AG09309 (cell line): ENCODE measurements around the gene RASGRP2.

ENCODE experiments used
- DNase-seq: peaks from one replicate; pipeline ENCODE4 v3.0.0-alpha.2; 2010; ENCODE audit warnings: low read depth
- H3K4me3 ChIP-seq: 2 replicates; pipeline ENCODE4 v1.5.1; 2011; ENCODE audit warnings: mild to moderate bottlenecking, low read depth, low read length, moderate library complexity; ENCODE audit not compliant: control insufficient read depth
- TF ChIP-seq, protein P1 (sequence below): IDR thresholded peaks from 2 replicates; pipeline ENCODE4 v1.5.1; 2011; ENCODE audit warnings: mild to moderate bottlenecking, low read depth, low read length, inconsistent platforms; ENCODE audit not compliant: insufficient read depth, control insufficient read depth; ENCODE audit errors: missing control alignments

The RASGRP2 gene

DNA sequence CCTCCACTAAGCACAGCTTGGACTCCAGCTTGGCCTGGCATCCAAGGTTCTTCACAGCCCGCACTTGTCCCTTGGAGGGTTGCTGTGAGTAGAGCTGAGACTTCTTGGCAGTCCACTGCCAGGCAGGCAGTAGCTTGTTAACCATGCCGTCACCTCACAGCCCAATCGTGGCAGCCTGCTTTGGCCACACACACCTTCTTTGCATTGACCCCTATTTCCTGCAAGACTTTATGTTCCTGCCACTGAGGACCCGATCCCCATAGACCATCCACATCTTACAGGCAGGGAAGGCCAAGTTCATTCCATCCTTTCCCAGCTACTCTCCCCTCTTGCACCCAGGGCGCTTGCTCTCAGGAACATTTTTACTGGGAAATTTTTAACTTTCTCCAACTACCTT, 18.3 kb upstream of the RASGRP2 start:
- no peak for DNase-seq
- H3K4me3 ChIP-seq, result no peak overlapping the region
- TF ChIP-seq, protein P1, sequence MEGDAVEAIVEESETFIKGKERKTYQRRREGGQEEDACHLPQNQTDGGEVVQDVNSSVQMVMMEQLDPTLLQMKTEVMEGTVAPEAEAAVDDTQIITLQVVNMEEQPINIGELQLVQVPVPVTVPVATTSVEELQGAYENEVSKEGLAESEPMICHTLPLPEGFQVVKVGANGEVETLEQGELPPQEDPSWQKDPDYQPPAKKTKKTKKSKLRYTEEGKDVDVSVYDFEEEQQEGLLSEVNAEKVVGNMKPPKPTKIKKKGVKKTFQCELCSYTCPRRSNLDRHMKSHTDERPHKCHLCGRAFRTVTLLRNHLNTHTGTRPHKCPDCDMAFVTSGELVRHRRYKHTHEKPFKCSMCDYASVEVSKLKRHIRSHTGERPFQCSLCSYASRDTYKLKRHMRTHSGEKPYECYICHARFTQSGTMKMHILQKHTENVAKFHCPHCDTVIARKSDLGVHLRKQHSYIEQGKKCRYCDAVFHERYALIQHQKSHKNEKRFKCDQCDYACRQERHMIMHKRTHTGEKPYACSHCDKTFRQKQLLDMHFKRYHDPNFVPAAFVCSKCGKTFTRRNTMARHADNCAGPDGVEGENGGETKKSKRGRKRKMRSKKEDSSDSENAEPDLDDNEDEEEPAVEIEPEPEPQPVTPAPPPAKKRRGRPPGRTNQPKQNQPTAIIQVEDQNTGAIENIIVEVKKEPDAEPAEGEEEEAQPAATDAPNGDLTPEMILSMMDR, result no peak

DNA sequence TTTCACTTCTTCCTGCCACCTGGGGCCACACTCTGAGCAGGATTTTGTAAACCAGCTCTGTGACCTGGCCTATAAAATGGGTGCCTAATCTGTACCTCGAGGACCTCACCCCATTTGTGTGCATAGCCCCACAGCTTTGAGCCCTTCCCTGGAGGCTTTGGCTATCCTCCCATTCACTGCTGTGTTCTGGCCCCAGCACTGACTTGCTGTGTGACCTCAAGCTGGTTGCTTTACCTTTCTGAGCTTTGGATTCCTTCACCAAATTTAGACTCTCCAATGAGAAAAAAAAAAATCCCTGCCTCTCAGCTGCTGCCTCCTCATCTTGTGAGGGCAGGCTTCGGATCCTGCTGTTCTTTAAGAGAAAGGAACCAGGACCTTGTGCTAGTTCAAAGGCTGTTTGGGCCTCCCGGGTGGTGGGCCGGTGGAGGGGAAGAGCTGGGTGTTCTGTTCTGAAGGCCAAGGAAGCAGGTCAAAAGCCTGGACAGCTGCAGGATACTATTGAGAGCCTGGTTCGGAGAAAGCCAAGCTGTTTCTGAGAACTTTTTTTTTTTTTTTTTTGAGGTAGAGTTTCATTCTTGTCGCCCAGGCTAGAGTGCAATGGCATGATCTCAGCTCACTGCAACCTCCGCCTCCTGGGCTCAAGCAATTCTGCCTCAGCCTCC, 16.9 kb upstream of the RASGRP2 start:
- no peak for DNase-seq
- TF ChIP-seq, protein P1, result no peak
- H3K4me3 ChIP-seq, result no peak overlapping the region

GRCh38 chr11:64759722-64760719, 16.1 kb upstream of the RASGRP2 start, which contains the start of gene PYGM:
Gene PYGM (minus strand): TSS chr11:64759974. CDS start chr11:64759898, 76 bp downstream.
- no peak for DNase-seq
- TF ChIP-seq, protein P1, result no peak
- H3K4me3 ChIP-seq, result no peak within 1 kb of the TSS

- no peak overlapping the region for H3K4me3 ChIP-seq
- DNase-seq, result no peak
- TF ChIP-seq, protein P1, result no peak
Observed at GRCh38 chr11:64759131-64759721, 15.3 kb upstream of the RASGRP2 start.

DNA sequence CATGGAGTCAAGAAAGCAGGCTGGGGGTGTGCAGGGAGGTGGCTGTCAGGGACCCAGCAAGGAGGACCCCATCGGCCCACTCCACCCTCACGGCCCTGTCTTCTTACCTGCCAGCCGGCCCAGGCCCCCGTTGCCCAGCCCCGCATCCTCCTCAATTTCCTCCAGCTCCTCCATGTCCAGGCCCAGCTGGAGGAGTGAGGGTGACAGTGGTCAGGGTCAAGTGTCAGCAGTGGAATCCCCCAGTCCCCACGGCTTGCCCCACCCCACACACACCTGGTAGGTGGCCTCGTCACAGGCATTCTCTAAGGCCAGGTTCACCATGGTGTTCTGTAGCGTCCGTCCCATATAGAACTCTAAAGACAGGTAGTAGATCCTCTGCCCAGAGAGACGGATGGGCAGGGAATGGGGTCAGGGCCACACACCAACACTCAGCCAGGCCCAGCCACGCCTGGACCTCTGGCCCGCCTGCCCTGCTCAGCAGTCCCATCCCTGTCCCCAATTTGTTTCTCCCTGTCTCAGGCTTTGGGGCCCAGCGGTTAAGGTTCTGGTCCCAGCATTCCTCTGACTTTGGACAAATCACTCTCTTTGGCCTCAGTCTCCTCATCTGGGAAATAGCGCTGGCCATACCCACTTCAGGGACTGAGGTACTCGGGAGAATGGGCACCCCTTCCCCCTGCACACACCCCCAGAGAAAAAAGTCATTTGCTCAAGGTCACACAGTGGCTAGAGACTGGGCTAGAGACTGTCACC, 14.6 kb upstream of the RASGRP2 start:
- DNase-seq, result no peak
- TF ChIP-seq, protein P1, result no peak
- H3K4me3 ChIP-seq, result no peak overlapping the region

DNA sequence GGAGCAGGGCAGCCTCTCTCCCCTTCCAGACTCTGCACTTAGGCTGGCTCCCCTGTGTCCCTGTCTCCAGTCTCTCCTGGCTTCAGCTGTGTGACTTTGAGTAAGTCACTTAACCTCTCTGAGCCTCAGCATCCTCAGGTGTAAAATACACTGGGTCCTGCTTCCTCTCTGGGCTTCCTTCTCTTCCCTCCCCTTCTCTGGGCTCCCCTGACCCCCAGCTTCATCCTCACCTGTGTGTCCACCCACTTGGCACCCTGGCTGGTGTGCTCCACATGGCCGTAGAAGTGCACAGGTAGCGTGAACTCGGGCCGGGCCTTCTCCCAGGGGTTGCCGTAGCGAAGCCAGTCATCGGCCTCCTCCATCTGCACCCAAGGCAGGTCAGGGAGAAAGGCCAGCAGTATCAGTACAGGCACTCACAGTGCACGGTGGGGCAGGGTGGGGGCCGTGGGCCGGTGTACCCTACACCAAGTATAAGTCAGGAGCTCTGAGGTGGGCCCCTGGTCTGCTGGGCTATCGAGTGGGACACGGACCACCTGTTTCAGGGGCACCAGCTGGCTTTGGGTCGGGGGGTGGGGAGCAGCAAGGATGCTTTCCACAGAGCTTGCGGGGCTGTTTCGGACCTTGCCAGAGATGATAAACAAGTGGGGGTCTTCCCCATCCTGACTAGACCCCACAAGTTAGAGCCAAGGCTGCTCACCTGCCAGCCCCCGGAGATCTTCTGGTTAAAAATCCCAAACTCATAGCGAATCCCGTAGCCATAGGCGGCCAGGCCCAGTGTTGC, 13.8 kb upstream of the RASGRP2 start:
- H3K4me3 ChIP-seq, result no peak overlapping the region
- no peak for DNase-seq
- TF ChIP-seq, protein P1, result no peak
